HEK293T (cell line): ENCODE measurements around the gene PIGR.

Experiments
- CTCF ChIA-PET: fragments of 350-600 bp; formaldehyde crosslinking; extraction: SDS; loops from one replicate; lab custom pipeline; 2021; ENCODE audit warnings: antibody characterized with exemption, inconsistent platforms; lab: Yijun Ruan, JAX
- POLR2A ChIA-PET: fragments of 350-600 bp; formaldehyde crosslinking; extraction: SDS; loops from one replicate; lab custom pipeline; 2020; ENCODE audit warnings: antibody characterized with exemption, inconsistent platforms; lab: Yijun Ruan, JAX
- DNase-seq: peaks from one replicate; pipeline ENCODE4 v3.0.0; 2012; ENCODE audit warnings: mixed read lengths; ENCODE audit errors: extremely low spot score
- ARNT ChIP-seq: fragments of 450-650 bp; IDR thresholded peaks from 2 replicates; pipeline ENCODE4 v1.6.1; 2017; ENCODE audit warnings: mild to moderate bottlenecking
- BHLHE40 ChIP-seq: fragments of 450-650 bp; IDR thresholded peaks from 2 replicates; pipeline ENCODE4 v1.6.1; 2016; ENCODE audit warnings: mild to moderate bottlenecking, moderate library complexity, borderline replicate concordance
- CTBP1 ChIP-seq: fragments of 450-650 bp; IDR thresholded peaks from 2 replicates; pipeline ENCODE4 v1.6.1; 2016; ENCODE audit warnings: borderline replicate concordance
- ELF4 ChIP-seq: fragments of 450-650 bp; IDR thresholded peaks from 2 replicates; pipeline ENCODE4 v1.6.1; 2017; ENCODE audit warnings: antibody characterized with exemption
- FOXA1 ChIP-seq: fragments of 450-650 bp; IDR thresholded peaks from 2 replicates; pipeline ENCODE4 v1.6.1; 2016; ENCODE audit warnings: mild to moderate bottlenecking
- FOXK2 ChIP-seq: fragments of 450-650 bp; IDR thresholded peaks from 2 replicates; pipeline ENCODE4 v1.6.1; 2016; ENCODE audit warnings: mild to moderate bottlenecking
- FOXM1 ChIP-seq: fragments of 450-650 bp; IDR thresholded peaks from 2 replicates; pipeline ENCODE4 v1.6.1; 2017; ENCODE audit warnings: mild to moderate bottlenecking, borderline replicate concordance
- HDGF ChIP-seq: fragments of 450-650 bp; IDR thresholded peaks from 2 replicates; pipeline ENCODE4 v1.6.1; 2017; ENCODE audit warnings: antibody characterized with exemption, borderline replicate concordance
- L3MBTL2 ChIP-seq: fragments of 450-650 bp; conservative IDR thresholded peaks from 2 replicates; pipeline ENCODE4 v1.6.1; 2016; ENCODE audit warnings: mild to moderate bottlenecking
- LEF1 ChIP-seq: fragments of 450-650 bp; IDR thresholded peaks from 2 replicates; pipeline ENCODE4 v1.6.1; 2017; ENCODE audit warnings: mild to moderate bottlenecking, borderline replicate concordance
- NFRKB ChIP-seq: fragments of 450-650 bp; IDR thresholded peaks from 2 replicates; pipeline ENCODE4 v1.6.1; 2016; ENCODE audit warnings: mild to moderate bottlenecking, moderate library complexity
- PKNOX1 ChIP-seq: fragments of 450-650 bp; IDR thresholded peaks from 2 replicates; pipeline ENCODE4 v1.6.1; 2016
- SP1 ChIP-seq: fragments of 450-650 bp; IDR thresholded peaks from 2 replicates; pipeline ENCODE4 v1.6.1; 2017
- SUZ12 ChIP-seq: fragments of 450-650 bp; IDR thresholded peaks from 2 replicates; pipeline ENCODE4 v1.6.1; 2016; ENCODE audit warnings: mild to moderate bottlenecking
- TARDBP ChIP-seq: fragments of 450-650 bp; IDR thresholded peaks from 2 replicates; pipeline ENCODE4 v1.6.1; 2016
- ZNF384 ChIP-seq: fragments of 450-650 bp; IDR thresholded peaks from 2 replicates; pipeline ENCODE4 v1.6.1; 2016

The PIGR gene

GRCh38 chr1:206963119-206963712, 16.9 kb upstream of the PIGR start:
- ChIA-PET POLR2A (no interaction called here), CTCF (no interaction called here)
- no peak for TF ChIP-seq ARNT
- no peak for TF ChIP-seq NFRKB
- no peak for TF ChIP-seq SP1
- no peak for TF ChIP-seq LEF1
- no peak for TF ChIP-seq L3MBTL2
- TF ChIP-seq ZNF384, result no peak
- no peak for TF ChIP-seq ELF4
- TF ChIP-seq FOXA1, result no peak
- no peak for TF ChIP-seq FOXK2
- no peak for TF ChIP-seq HDGF
- TF ChIP-seq PKNOX1, result no peak
- no peak for TF ChIP-seq SUZ12
- TF ChIP-seq BHLHE40, result no peak
- TF ChIP-seq TARDBP, result no peak
- TF ChIP-seq CTBP1, result no peak
- TF ChIP-seq FOXM1, result no peak
- DNase-seq, result no peak

GRCh38 chr1:206962272-206962671, 16.0 kb upstream of the PIGR start:
- TF ChIP-seq BHLHE40 (no peak), FOXA1 (no peak), CTBP1 (no peak), FOXK2 (no peak)
- DNase-seq, result no peak
- ChIA-PET POLR2A (no interaction called here), CTCF (interaction anchor here (0.7 kb wide), 1 partner anchor 30 kb away, joined by 3 read pairs; no protein-coding TSS in a partner anchor)

- CTCF ChIA-PET, result interaction anchor here (0.7 kb wide), 1 partner anchor 29 kb away, joined by 3 read pairs; no protein-coding TSS in a partner anchor
- TF ChIP-seq SUZ12 (no peak), HDGF (no peak), ZNF384 (no peak), BHLHE40 (no peak), CTBP1 (no peak), FOXK2 (no peak), NFRKB (no peak), FOXA1 (no peak), ELF4 (no peak), ARNT (no peak), LEF1 (no peak), PKNOX1 (no peak), SP1 (no peak), TARDBP (no peak), L3MBTL2 (no peak), FOXM1 (no peak)
- DNase-seq, result no peak
- POLR2A ChIA-PET, result no interaction called here
Observed at GRCh38 chr1:206961668-206962067, 15.4 kb upstream of the PIGR start.

GRCh38 chr1:206960676-206961386, 14.6 kb upstream of the PIGR start:
- ChIA-PET POLR2A (no interaction called here), CTCF (interaction anchor here (0.6 kb wide), 1 partner anchor 147 kb away, joined by 3 read pairs; no protein-coding TSS in a partner anchor)
- DNase-seq, result no peak

GRCh38 chr1:206958144-206958543, 11.9 kb upstream of the PIGR start:
- DNase-seq, result no peak
- ChIA-PET POLR2A (no interaction called here), CTCF (interaction anchor here (1.3 kb wide), 1 partner anchor 24 kb away, joined by 4 read pairs; no protein-coding TSS in a partner anchor)
- TF ChIP-seq HDGF (no peak), CTBP1 (no peak), TARDBP (no peak), ARNT (no peak), FOXK2 (no peak), ZNF384 (no peak), SP1 (no peak), ELF4 (no peak), LEF1 (no peak), SUZ12 (no peak), FOXM1 (no peak), BHLHE40 (no peak), L3MBTL2 (no peak), PKNOX1 (no peak), FOXA1 (no peak), NFRKB (no peak)

More at GRCh38 chr1:206960676-206961386, 14.6 kb upstream of the PIGR start:
- TF ChIP-seq SUZ12 (no peak), FOXA1 (no peak), SP1 (no peak), LEF1 (no peak), FOXM1 (no peak), ZNF384 (no peak), BHLHE40 (no peak), CTBP1 (no peak), TARDBP (no peak), NFRKB (no peak), HDGF (no peak), L3MBTL2 (no peak), ELF4 (no peak), FOXK2 (no peak)
